HG03135 (cell line): ENCODE results near the gene LEMD1.

Experiments used
- ATAC-seq: cut with Tn5 transposase; IDR thresholded peaks from one replicate; pipeline ENCODE4 v1.9.1; 2021; ENCODE audit warnings: mild to moderate bottlenecking, moderate library complexity; ENCODE audit not compliant: unreplicated experiment

Gene LEMD1

GRCh38 chr1:205357567-205357966 is 64.3 kb downstream of the LEMD1 start:
- no peak for ATAC-seq

- no peak for ATAC-seq
These were observed 65.3 kb downstream of the LEMD1 start, which contains the start of gene KLHDC8A for GRCh38 chr1:205356440-205357139. KLHDC8A (minus strand) TSS chr1:205356922; CDS start chr1:205343604, 13,318 bp downstream.

DNA sequence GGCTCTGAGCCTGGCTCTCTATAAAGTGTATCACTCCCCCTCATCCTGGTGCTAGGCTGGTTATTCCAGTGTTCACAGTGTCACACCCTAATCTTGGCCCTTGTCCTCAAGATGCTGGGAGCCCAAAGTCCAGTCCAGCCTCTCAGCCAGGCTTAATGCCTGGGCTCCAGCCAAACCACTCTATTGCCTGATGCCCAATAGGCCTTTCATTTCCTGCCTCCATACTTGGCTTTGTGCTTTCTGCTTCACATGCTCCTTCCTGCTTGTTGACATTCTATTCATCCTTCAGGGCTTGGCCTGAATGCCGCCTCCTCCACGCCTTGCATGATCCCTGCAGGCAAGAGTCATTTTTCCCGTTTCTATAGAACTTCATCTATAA is 66.8 kb downstream of the LEMD1 start:
- no peak for ATAC-seq

- ATAC-seq: no peak
These were observed 67.4 kb downstream of the LEMD1 start for GRCh38 chr1:205354259-205355074.

GRCh38 chr1:205353612-205354011 is 68.2 kb downstream of the LEMD1 start:
- ATAC-seq: no peak

- no peak for ATAC-seq
These were observed 68.7 kb downstream of the LEMD1 start for GRCh38 chr1:205353191-205353590.

- ATAC-seq: no peak
These were observed 69.7 kb downstream of the LEMD1 start for GRCh38 chr1:205351984-205352713.

DNA sequence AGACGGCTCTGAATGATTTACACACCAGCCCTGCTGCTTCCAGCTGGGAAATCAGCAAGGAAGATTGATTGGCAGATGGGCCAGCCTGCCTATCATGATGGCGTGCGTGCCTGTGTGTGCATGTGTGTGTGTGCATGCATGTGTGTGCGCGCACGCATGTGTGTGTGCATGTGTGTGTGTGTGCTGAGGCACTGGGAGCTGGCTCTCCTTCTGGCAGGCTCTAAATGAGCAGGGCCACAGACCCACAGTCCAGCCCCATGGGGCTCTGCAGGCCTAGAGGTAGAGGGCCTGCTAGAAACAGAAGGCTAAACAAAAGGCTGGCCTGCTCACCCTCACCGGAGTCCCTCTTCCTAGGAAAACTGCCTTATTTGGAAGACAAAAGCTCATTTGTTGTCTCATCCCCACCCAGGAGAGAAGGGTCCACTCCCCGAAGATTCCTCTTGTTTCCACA is 71.1 kb downstream of the LEMD1 start:
- no peak for ATAC-seq

DNA sequence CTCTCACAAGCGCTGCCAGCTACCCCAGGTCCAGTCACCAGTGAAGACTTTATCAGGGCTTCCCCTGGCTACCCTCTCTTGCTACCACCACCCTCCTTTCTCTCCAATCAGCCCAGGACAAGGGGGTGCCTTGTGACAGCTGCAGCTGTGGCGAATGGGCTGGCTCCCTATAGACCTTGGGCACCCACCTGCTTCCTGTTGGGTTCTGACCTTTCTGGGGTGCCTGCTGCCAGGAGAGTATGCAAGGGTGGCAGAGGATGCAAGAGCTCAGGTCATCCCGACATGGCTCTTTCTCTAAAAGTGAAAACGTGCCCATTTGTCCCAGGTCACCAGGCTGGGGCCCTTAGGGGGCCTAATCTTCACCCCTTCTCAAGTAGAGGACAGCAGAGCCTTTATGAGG is 71.7 kb downstream of the LEMD1 start:
- ATAC-seq: no peak

GRCh38 chr1:205348554-205349487 is 73.0 kb downstream of the LEMD1 start:
- ATAC-seq: no peak

DNA sequence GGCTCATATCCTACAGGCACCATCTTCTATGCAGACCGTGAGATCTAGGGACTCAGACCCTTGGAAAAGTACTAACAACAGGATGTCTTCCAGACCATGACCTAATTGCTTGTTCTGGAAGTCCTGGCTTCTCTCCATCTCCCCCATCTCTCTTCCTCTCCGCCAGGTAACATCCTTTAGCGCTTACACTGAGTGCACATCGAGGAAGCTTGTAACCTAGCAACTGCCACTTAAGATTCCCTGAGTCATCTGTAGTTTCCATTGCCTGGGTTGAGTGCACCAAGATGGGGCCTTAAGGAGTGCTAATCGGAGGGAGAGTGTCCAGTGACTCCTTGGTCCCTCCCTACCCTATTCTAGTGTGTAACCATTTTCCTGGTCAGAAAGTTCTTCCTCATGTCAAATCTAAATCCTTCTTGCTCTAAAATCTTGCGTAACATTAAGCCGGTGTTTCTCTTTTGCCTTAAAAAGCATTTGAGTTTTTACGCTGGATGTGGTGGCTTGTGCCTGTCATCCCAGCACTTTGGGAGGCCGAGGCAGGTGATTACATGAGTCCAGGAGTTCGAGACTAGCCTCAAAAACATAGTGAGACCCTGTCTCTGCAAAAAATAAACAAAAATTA is 74.8 kb downstream of the LEMD1 start:
- ATAC-seq: no peak

DNA sequence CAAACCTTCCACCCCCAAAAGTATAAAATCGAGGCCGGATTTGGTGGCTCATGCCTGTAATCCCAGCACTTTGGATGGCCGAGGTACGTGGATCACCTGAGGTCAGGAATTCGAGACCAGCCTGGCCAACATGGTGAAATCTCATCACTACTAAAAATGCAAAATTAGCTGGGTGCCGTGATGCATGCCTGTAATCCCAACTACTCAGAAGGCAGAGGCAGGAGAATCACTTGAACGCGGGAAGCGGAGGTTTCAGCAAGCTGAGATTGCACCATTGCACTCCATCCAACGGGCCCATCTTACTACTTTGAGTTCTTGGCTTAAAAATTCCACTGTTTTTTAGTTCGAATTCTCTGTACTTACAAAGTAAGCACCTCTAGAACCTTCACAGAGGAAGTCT is 76.1 kb downstream of the LEMD1 start:
- ATAC-seq: no peak

GRCh38 chr1:205344066-205344928 is 77.6 kb downstream of the LEMD1 start:
- ATAC-seq: no peak

DNA sequence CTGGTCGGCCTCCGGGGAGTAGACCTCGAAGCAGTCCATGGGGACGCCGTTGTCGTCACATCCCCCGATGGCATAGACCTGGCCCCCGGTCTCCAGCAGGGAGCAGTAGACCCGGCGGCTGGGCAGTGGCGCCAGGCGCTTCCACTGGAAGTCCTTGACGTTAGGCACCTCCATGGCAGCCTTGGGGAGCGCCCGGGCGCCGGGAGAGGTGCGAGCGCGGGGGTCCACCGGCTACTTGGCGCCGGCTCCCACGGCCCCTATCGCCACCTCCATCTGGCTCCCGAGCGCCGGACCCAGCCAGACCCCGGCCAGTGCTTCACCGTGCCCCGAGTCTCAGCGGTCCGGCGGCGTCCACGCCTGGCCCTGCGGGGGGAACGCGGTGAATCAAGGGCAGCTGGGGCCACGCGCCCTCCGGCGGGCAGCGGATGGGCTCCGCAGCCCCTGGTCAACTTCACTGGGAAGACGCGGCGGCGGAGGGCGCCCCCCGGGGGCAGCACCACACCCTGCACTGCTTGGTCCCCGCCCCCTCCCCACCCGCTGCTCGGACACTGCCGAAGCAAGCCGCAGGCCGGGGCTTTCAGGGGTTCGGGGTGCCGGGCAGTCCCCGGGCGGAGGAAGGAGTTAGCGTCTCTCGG is 78.3 kb downstream of the LEMD1 start:
- ATAC-seq: no peak

DNA sequence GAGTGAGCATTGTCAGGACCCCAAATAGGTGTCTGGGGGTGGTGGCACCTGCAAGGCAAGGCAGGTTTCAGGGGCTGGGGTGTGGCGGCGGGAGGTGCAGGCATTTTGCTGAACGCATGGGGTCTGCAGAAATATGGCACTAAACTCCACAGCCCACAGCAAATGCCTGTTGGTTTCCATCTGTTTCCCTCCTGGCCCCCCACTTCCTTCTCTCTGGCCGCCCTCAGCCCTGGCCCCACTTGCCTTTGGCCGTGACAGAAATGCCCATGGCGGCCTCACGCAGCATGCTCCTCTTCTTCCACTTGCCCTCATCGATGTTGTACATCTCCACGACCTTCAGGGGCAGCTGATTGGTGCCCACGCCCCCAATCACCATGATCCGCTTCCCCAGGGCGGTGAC is 78.9 kb downstream of the LEMD1 start:
- no peak for ATAC-seq

DNA sequence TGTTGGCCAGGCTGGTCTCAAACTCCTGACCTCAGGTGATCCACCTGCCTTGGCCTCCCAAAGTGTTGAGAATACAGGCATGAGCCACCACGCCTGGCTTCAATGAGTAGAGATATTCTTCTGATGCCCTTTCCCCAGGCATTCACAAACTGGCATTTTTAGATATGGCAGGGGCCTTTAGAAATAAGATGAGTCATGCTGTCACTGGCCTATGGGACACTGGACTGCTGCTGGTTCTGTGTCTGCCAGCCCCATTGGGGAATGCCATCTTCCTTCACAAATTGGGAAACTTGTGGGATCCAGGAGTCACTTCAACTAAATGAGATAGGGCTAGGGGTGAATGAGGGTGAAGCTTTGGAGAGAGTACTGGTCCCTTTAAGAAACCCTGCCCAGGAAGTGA is 81.2 kb downstream of the LEMD1 start:
- no peak for ATAC-seq

- no peak for ATAC-seq
These were observed 82.1 kb downstream of the LEMD1 start for GRCh38 chr1:205339717-205340116.

- ATAC-seq: no peak
These were observed 82.6 kb downstream of the LEMD1 start for GRCh38 chr1:205339197-205339702.
